HG03520 (cell line): ENCODE measurements around the gene FLII.

Experiments used
- ATAC-seq: cut with Tn5 transposase; IDR thresholded peaks from one replicate; pipeline ENCODE4 v1.9.1; 2021; ENCODE audit warnings: mild to moderate bottlenecking, moderate library complexity; ENCODE audit not compliant: unreplicated experiment

Gene FLII

GRCh38 chr17:18260332-18261145 is 2.0 kb upstream of the FLII start, which contains the start of gene MIEF2:
TSS of gene MIEF2 (plus strand) at chr17:18260662. CDS start at chr17:18262721, 2,059 bp downstream.
- ATAC-seq: peak; percentile 69

- ATAC-seq: no peak
Observed at GRCh38 chr17:18259621-18260331, 1.2 kb upstream of the FLII start.

GRCh38 chr17:18257982-18258355 is 569 bp downstream of the FLII start:
- no peak for ATAC-seq

GRCh38 chr17:18257268-18257981 is 1.1 kb downstream of the FLII start:
- ATAC-seq: no peak

- ATAC-seq: no peak
Observed at GRCh38 chr17:18256776-18257175, 1.8 kb downstream of the FLII start.

- ATAC-seq: no peak
Observed at GRCh38 chr17:18256351-18256750, 2.2 kb downstream of the FLII start.

- ATAC-seq: no peak
Observed at GRCh38 chr17:18254888-18255649, 3.5 kb downstream of the FLII start.

- ATAC-seq: no peak
Observed at GRCh38 chr17:18253947-18254821, 4.4 kb downstream of the FLII start.

GRCh38 chr17:18253187-18253884 is 5.2 kb downstream of the FLII start:
- no peak for ATAC-seq

GRCh38 chr17:18252160-18252559 is 6.4 kb downstream of the FLII start:
- ATAC-seq: no peak

- no peak for ATAC-seq
Observed at GRCh38 chr17:18251204-18251603, 7.3 kb downstream of the FLII start.

GRCh38 chr17:18250708-18251107 is 7.8 kb downstream of the FLII start:
- no peak for ATAC-seq

- ATAC-seq: no peak
Observed at GRCh38 chr17:18250259-18250658, 8.3 kb downstream of the FLII start.

- no peak for ATAC-seq
Observed at GRCh38 chr17:18248811-18249210, 9.7 kb downstream of the FLII start.

- ATAC-seq: no peak
Observed at GRCh38 chr17:18248300-18248731, 10.2 kb downstream of the FLII start.

- no peak for ATAC-seq
Observed at GRCh38 chr17:18247613-18248001, 10.9 kb downstream of the FLII start.

- ATAC-seq: no peak
Observed at GRCh38 chr17:18246880-18247612, 11.5 kb downstream of the FLII start.

- ATAC-seq: no peak
Observed at GRCh38 chr17:18246109-18246725, 12.3 kb downstream of the FLII start.
